ENCODE results near the gene NCOA6. TPM values are rescaled to one million over a fixed set of nuclear protein-coding genes. Genes with fewer than 3 reads are reported as not detected.
A peak's percentile ranks its signal among the peaks of the same experiment; 100 is the strongest.
"Not testable (repeated sequence)": the region's sequence is repeated elsewhere in the genome, so short reads cannot be mapped to it uniquely, and the experiment has no call there.

NCOA6 gene
- polyA plus RNA-seq, 10 donors = 21.0 to 33.0 (median 25.9) TPM

GRCh38 chr20:34831936-34832335, 6.5 kb upstream of the NCOA6 start:
- DNase-seq = no peak

- DNase-seq = no peak
Observed at GRCh38 chr20:34829191-34829590, 3.7 kb upstream of the NCOA6 start.

DNA sequence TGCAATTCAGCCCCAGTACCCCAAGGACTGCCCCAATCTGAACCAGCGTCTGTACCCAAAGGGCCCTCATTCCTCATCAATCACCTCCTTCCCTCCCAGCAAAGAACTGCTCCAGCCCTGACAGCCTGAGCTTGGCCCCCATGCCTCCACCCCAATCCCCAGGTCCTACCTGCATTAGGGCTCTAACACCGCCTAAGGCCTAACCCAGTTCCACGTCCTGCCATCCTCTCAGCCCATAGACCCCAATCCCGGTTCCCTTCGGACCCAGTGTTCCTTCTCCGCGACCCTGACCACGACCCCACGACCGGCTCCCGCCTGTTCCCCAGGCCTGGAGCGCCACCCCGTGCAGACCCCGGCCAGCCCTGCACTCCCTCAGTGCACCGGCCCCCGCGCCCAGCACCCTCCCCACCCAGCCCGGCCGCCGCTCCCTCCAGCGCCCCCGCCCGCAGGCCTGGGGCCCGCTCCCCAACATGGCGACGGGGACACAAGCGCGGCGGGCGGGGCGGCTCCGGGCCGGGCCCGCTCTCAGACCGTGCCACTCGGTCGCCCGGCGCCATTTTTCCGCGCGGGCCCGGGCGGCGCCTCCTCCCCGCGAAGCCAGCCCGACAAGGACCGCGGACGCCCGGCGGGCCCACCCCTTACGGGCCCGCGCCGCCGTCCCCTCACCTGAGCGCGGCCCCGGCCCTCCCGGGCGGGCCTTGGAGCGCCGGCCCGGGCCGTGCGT, 483 bp downstream of the NCOA6 start:
- DNase-seq = peak; percentile 42 to 81 (median 61)

- DNase-seq = peak; percentile 24 to 62 (median 25)
Observed at GRCh38 chr20:34824452-34824805, 1.0 kb downstream of the NCOA6 start.

DNA sequence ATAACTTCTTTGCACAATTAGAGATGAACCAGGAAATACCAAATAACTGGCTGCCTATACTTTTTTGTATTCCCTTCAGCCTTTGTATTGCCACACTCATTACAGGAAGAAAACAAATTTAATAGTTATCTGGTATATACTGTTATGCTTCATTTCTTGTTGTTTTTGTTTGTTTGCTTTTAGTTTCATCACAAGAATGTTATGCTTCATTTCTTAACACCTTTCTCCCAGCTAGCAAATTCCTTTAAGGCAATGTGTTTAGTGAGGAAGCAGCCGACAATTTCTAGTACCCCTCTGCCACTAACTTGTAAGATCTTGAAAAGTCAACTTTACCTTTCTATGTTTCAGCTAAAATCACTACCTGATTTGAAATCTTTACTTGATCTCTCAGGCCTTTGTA, 1.4 kb downstream of the NCOA6 start:
- no peak for DNase-seq

DNA sequence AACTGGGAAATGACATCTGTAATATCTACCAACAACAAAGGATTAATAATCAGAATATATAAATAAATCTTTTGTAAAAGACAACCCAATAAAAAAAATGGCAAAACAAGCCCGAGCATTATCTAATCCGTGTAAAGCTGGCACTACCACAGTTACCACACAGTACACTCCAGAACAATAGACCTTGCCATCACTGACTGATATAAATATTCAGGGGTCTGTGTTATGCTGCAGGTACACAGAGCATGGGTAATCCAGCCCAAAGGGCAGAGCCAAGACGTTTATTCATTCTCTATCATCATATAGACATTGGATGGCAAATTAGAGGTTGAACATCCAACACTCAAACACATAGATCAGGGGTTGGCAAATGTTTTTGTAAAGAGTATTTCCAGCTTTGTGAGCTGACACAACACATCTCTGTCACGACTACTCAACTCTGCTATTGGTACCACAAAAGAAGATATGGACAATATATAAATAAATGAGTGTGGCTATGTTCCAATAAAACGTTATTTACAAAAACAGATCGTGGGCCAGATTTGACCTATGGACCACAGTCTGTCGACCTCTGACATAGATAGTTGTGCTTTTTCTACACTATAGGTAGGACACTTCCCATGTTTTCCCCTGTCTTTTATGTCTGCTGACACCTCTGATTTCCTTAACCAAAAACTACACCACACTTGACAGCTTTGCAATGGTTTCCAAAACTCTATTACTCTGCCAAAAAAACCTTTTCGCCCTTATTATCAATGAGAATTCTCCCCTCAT, 4.5 kb downstream of the NCOA6 start:
- DNase-seq = no peak

GRCh38 chr20:34817801-34818200, 7.7 kb downstream of the NCOA6 start:
- no peak for DNase-seq

DNA sequence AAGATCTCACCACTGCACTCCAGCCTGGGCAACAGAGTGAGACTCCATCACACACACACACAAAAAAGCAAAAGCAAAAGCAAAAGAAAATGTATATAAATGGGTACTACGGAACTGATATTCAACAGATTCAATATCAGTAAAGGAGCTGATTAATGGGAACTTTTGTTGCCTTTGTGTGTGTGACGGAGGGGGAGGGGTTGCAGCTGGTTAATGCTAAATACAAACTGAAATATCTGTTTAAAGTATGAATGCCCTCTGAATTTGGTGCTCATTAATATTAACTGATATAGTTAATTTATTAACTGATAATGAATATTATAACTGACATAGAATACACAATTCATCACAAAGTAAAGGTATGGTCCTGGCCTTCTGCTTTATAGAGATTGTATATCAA, 8.4 kb downstream of the NCOA6 start:
- DNase-seq = no peak

- DNase-seq = no peak
Observed at GRCh38 chr20:34815636-34816035, 9.8 kb downstream of the NCOA6 start.

DNA sequence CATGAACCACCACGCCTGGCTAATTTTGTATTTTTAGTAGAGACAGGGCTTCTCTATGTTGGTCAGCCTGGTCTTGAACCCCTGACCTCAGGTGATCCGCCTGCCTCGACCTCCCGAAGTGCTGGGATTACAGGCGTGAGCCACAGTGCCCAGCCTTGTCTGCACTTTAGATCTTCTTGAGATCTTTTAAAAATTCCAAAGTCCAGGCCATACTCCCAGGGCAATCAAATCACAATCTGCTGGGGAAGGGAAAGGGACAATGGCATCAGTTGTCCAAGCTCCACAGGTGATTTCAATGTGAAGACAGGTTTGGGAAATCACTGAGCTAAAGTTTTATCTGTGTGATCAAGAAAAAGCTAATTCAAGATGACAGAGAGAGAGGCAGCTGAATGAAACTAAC, 16.9 kb downstream of the NCOA6 start:
- no peak for DNase-seq

- not testable (repeated sequence) for DNase-seq
Observed at GRCh38 chr20:34807944-34808465, 17.4 kb downstream of the NCOA6 start.

DNA sequence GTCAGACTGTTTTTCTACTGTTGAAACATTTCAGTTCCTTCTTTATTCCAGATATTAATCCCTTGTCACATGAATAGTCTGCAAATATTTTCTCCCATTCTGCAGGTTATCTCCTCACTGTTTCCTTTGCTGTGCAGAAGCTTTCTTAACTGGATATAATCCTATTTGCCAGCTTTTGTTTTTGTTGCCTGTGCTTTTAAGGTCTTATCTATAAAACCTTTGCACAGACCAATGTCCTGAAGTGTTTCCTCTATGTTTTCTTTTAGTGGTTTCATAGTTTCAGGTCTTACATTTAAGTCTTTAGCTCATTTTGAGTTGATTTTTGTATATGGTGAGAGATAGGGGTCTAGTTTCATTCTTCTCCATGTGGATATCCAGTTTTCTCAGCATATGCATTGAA, 19.2 kb downstream of the NCOA6 start:
- DNase-seq = no peak

GRCh38 chr20:34798871-34799270, 26.6 kb downstream of the NCOA6 start:
- no peak for DNase-seq

DNA sequence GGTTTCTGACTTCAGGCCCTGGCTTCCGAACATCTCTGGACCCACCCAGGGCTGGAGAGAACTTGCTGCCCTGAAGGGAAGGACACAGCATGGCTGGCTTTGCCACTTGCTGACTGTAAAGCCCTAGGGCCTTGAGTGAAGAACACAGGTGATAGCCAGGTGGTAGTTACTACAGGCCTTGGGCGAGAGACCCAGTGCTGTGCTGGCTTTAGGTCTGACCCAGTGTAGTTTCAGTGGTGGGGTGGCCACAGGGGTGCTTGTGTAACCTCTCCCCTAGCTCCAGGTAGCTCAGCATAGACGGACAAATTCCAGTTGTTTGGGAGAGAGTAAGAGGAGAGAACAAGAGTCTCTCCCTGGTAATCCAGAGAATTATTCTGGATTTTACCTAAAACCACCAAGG, 27.1 kb downstream of the NCOA6 start:
- no peak for DNase-seq

- peak in 1 of 3 donors; percentile 5 for DNase-seq
Observed at GRCh38 chr20:34797012-34797995, 28.1 kb downstream of the NCOA6 start.

DNA sequence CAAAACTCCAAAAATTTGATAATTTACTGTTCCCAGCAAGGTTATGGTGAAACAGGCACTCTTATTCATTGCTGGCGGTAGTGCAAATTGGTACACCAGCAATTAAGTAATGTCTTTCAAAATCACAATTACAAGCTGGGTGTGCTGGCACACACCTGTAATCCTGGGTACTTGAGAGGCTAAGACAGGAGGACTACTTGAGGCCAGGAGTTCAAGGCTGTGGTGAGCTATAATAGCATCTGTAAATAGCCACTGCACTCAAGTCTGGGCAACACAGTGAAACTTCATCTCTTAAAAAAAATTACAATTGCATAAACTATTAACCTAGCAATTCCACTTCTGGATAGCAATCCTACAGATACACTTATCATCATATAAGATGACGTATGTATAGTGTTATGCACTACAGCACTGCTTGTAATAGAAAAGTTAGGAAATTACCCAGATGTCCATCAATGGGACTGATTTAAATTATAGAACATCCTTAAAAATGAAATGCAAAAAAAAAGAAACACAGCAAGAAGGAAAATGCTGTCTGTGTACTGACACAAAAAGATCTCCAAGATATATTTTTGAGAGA, 31.4 kb downstream of the NCOA6 start:
- DNase-seq = no peak

GRCh38 chr20:34792687-34793363, 32.6 kb downstream of the NCOA6 start:
- DNase-seq = no peak

GRCh38 chr20:34791289-34792020, 34.0 kb downstream of the NCOA6 start:
- DNase-seq = peak in 1 of 3 donors; percentile 33

DNA sequence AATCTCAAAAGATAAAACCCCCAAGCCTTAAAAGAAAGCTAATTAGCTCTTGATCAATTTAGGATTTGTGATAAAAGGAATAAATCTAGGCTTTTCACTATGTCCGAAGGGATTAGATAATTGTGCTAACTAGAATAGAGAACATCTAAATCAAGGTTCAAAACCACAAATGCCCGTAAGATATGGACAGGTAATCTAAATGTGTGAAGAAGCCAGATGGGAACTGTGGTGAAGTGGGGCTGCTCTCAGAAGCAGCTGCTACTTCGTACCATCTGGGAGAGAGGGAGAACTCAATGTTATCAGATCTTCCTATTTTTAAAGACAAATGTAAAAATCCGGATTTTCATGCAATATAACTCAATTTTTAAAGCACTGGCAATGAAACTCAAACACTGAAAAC, 44.2 kb downstream of the NCOA6 start:
- DNase-seq = no peak

DNA sequence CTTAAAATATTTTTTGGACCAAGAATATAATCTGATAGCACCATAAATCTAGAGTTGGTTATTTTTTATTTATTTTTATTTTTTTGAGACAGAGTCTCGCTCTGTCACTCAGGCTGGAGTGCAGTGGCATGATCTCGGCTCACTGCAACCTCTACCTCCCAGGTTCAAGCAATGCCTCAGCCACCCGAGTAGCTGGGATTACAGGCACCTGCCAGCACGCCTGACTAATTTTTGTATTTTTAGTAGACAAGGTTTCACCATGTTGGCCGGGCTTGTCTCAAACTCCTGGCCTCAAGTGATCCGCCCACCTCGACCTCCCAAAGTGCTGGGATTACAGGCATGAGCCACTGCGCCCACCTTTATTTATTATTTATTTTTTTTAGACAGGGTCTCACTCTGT, 45.2 kb downstream of the NCOA6 start:
- not testable (repeated sequence) for DNase-seq

Data from muscle of back (tissue), 11 donors.